GM23338 (cell line): Measurements from ENCODE around the gene ETFA.

ENCODE experiments used
- CREB1 ChIP-seq: fragments of 250-450 bp; sonication (Bioruptor Pico); IDR thresholded peaks from 2 replicates; pipeline ENCODE4 v1.5.0; 2020; ENCODE audit warnings: low read depth, mild to moderate bottlenecking, moderate library complexity
- CTCF ChIP-seq, 2 experiments: fragments of 200-600 bp in 1 of 2; sonication (generic) in 1 of 2; conservative IDR thresholded peaks; 2 replicates each; pipeline versions ENCODE4 v1.5.1 to v1.6.1; 2016 to 2017; ENCODE audit warnings: antibody characterized with exemption in 2 of 2, low read depth in 2 of 2, mild to moderate bottlenecking in 2 of 2, moderate library complexity in 1 of 2
- ETS1 ChIP-seq: IDR thresholded peaks from 2 replicates; pipeline ENCODE4 v1.6.1; 2016; ENCODE audit warnings: antibody characterized with exemption
- EZH2 ChIP-seq: fragments of 200-600 bp; sonication (generic); IDR thresholded peaks from one replicate; pipeline ENCODE4 v1.8.0; 2017; ENCODE audit warnings: antibody characterized with exemption, mild to moderate bottlenecking, low read depth; ENCODE audit not compliant: unreplicated experiment
- EZH2phosphoT487 ChIP-seq: fragments of 200-600 bp; sonication (generic); IDR thresholded peaks from one replicate; pipeline ENCODE4 v1.8.1; 2018; ENCODE audit warnings: antibody characterized with exemption; ENCODE audit not compliant: unreplicated experiment
- JUNB ChIP-seq: IDR thresholded peaks from one replicate; pipeline ENCODE4 v1.6.1; 2016; ENCODE audit warnings: antibody characterized with exemption; ENCODE audit not compliant: unreplicated experiment
- NANOG ChIP-seq: IDR thresholded peaks from 2 replicates; pipeline ENCODE4 v1.6.1; 2016; ENCODE audit warnings: antibody characterized with exemption, borderline replicate concordance
- POLR2AphosphoS5 ChIP-seq: IDR thresholded peaks from 2 replicates; pipeline ENCODE4 v1.6.1; 2016; ENCODE audit warnings: antibody characterized with exemption, low read depth
- REST ChIP-seq: IDR thresholded peaks from one replicate; pipeline ENCODE4 v1.6.1; 2018; ENCODE audit warnings: antibody characterized with exemption; ENCODE audit not compliant: unreplicated experiment
- STAT1 ChIP-seq: IDR thresholded peaks from one replicate; pipeline ENCODE4 v1.6.1; 2016; ENCODE audit warnings: antibody characterized with exemption; ENCODE audit not compliant: unreplicated experiment
- ZNF114 ChIP-seq: fragments of 250-450 bp; sonication (Bioruptor Pico); IDR thresholded peaks from 2 replicates; pipeline ENCODE4 v1.5.0; 2020; ENCODE audit warnings: mild to moderate bottlenecking, moderate library complexity
- ZNF331 ChIP-seq: fragments of 250-450 bp; sonication (Bioruptor Pico); IDR thresholded peaks from 2 replicates; pipeline ENCODE4 v1.5.0; 2020; ENCODE audit warnings: low read depth, mild to moderate bottlenecking, moderate library complexity

GRCh38 chr15:76208084-76208785 is 103.0 kb downstream of the ETFA start:
- TF ChIP-seq EZH2 = no peak
- TF ChIP-seq CREB1 = no peak
- TF ChIP-seq CTCF (conservative IDR thresholded peaks at IDR 0.05; ENCODE audit: low read depth in 2 of 2) = no peak
- TF ChIP-seq JUNB = no peak
- TF ChIP-seq EZH2phosphoT487 = no peak
- no peak for TF ChIP-seq POLR2AphosphoS5
- no peak for TF ChIP-seq STAT1
- TF ChIP-seq REST = no peak
- TF ChIP-seq NANOG = no peak
- TF ChIP-seq ETS1 = no peak
- no peak for TF ChIP-seq ZNF331 (CRISPR knock-in tag)
- no peak for TF ChIP-seq ZNF114 (CRISPR knock-in tag)
